Psoas muscle (tissue), 8 donors: Measurements from ENCODE around the gene NTRK1. TPM values are rescaled to one million over a fixed set of nuclear protein-coding genes. Genes with fewer than 3 reads are reported as not detected.

ENCODE experiments used
- ATAC-seq, 4 donors: fragments of 200-7000 bp; cut with Tn5 transposase; one replicate each; pipeline ENCODE4 v1.9.1; 2020; ENCODE audit warnings: moderate library complexity in 3 of 4, mild to moderate bottlenecking in 2 of 4
- DNase-seq, 2 donors: peaks; one replicate each; pipeline ENCODE4 v3.0.0-alpha.2; 2020
- H3K27ac ChIP-seq: fragments of 200-600 bp; one replicate; pipeline ENCODE4 v1.8.0; 2022
- H3K27me3 ChIP-seq, 3 donors: fragments of 200-600 bp in 1 of 3; one replicate each; pipeline versions ENCODE4 v1.6.1 to v1.8.0; 2013 to 2022; ENCODE audit warnings: low read length in 2 of 3, mild to moderate bottlenecking in 2 of 3, moderate library complexity in 1 of 3; ENCODE audit not compliant: insufficient read depth in 3 of 3
- H3K36me3 ChIP-seq, 2 donors: fragments of 200-600 bp in 1 of 2; one replicate each; pipeline versions ENCODE4 v1.6.1 to v1.8.0; 2013 to 2022; ENCODE audit warnings: low read depth in 1 of 2, mild to moderate bottlenecking in 1 of 2, moderate library complexity in 1 of 2; ENCODE audit not compliant: insufficient read depth in 1 of 2
- H3K4me1 ChIP-seq: fragments of 200-600 bp; one replicate; pipeline ENCODE4 v1.8.0; 2022
- H3K4me3 ChIP-seq: fragments of 200-600 bp; one replicate; pipeline ENCODE4 v1.8.0; 2022; ENCODE audit warnings: mild to moderate bottlenecking
- H3K9me3 ChIP-seq: fragments of 200-600 bp; one replicate; pipeline ENCODE4 v1.8.0; 2022
- WGBS, 3 donors: extraction: QIAGEN DNeasy Blood & Tissue Kit; methylation state at CpG; one replicate each; pipeline versions ENCODE4 v1.1.6 to v1.1.7; 2013; 5-methylcytosine and 5-hydroxymethylcytosine counted together
- intact Hi-C, 2 donors: fragments of 100-400 bp; cut with DNase I; formaldehyde crosslinking; loops; one replicate each; pipeline versions ENCODE4 v1.11.0 to v1.14.2; 2022
- polyA plus RNA-seq, 3 donors: library from polyadenylated mRNA; stranded (reverse); fragments of 200-250 nt; gene quantifications; one replicate each; pipeline ENCODE4 v1.2.3, GENCODE V29; 2013
- total RNA-seq, 4 donors: library from RNA; stranded (reverse); fragmentation: NEBNext Ultra II Directional in 2 of 4; extraction: Animal tissue kit (Norgen Biotek cat#: 25700) in 2 of 4; gene quantifications; one replicate each; pipeline versions ENCODE4 v1.2.1 to v1.2.4, GENCODE V29; 2021 to 2023
- TF ChIP-seq, protein P1 (sequence below): fragments of 200-600 bp; IDR thresholded peaks from one replicate; pipeline ENCODE4 v1.8.0; 2022; ENCODE audit warnings: antibody characterized with exemption
- donor health status: healthy with polysubstance abuse.
- donor health status: DM: no; HTN: no; CAD: no; lungs with moderate emphysema.
- donor health status: Bipolar disorder and iron deficiency.
- donor health status: healthy.
- donor health status: DM: yes; HTN: yes; CAD: no.
- donor health status: DM: no; HTN: no; CAD: no.
- donor health status: DM: no; HTN: no; CAD: no.
- donor health status: DM: yes; HTN: yes; CAD: no.

Gene NTRK1
- total and polyA plus RNA-seq, 7 donors: 0.07 to 0.92 (median 0.44) TPM

DNA sequence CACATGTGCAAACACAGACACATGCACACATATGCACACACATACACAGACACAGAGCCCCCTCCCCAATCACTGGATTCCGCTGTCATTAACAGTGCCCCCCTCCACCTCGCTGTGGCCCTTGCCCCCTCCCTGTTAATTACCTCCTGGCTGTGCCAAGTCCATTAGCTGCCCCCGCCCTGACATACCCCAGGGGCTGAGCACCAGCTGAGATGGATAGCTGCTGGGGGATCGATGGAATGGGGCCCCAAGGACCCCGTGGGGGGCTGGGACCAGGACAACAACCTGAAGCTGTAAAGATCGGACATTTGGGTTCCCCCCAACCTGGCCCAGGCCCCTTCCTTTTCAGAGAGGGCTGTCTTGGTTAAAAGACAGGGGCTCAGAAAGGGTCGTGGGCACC lies 23.3 kb downstream of the NTRK1 start:
- TF ChIP-seq, protein P1, sequence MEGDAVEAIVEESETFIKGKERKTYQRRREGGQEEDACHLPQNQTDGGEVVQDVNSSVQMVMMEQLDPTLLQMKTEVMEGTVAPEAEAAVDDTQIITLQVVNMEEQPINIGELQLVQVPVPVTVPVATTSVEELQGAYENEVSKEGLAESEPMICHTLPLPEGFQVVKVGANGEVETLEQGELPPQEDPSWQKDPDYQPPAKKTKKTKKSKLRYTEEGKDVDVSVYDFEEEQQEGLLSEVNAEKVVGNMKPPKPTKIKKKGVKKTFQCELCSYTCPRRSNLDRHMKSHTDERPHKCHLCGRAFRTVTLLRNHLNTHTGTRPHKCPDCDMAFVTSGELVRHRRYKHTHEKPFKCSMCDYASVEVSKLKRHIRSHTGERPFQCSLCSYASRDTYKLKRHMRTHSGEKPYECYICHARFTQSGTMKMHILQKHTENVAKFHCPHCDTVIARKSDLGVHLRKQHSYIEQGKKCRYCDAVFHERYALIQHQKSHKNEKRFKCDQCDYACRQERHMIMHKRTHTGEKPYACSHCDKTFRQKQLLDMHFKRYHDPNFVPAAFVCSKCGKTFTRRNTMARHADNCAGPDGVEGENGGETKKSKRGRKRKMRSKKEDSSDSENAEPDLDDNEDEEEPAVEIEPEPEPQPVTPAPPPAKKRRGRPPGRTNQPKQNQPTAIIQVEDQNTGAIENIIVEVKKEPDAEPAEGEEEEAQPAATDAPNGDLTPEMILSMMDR: no peak
- no peak overlapping the region for H3K4me3 ChIP-seq
- intact Hi-C loops: loop anchor here (2.0 to 10.0 kb wide), 3 partner anchors 43 to 189 kb away; no protein-coding TSS in a partner anchor
- no peak for DNase-seq
- no peak overlapping the region for H3K27ac ChIP-seq
- H3K27me3 ChIP-seq: peaks cover 0 to 7% (median 3%) of the 10 kb centered on the region in 3 donors
- H3K9me3 ChIP-seq: no peaks in the 10 kb centered on the region
- WGBS, 3 donors: 59 to 70% (median 65%) methylated on average over 7 of the region's 7 CpGs
- no peaks in the 10 kb centered on the region for H3K36me3 ChIP-seq
- H3K4me1 ChIP-seq: no peaks in the 10 kb centered on the region
- no peak for ATAC-seq

GRCh38 chr1:156884560-156885184 lies 24.0 kb downstream of the NTRK1 start:
- Histone ChIP-seq H3K36me3 (no peaks in the 10 kb centered on the region), H3K27me3 (peaks cover 0 to 7% (median 4%) of the 10 kb centered on the region in 3 donors), H3K4me3 (no peak overlapping the region), H3K4me1 (no peaks in the 10 kb centered on the region), H3K9me3 (no peaks in the 10 kb centered on the region), H3K27ac (no peak overlapping the region)
- TF ChIP-seq, protein P1: no peak
- 57 to 60% (median 60%) methylated on average over 10 of the region's 10 CpGs for WGBS, 3 donors
- ATAC-seq: no peak
- DNase-seq: no peak
- intact Hi-C loops: loop anchor here (2.0 to 10.0 kb wide), 3 partner anchors 44 to 190 kb away; no protein-coding TSS in a partner anchor

DNA sequence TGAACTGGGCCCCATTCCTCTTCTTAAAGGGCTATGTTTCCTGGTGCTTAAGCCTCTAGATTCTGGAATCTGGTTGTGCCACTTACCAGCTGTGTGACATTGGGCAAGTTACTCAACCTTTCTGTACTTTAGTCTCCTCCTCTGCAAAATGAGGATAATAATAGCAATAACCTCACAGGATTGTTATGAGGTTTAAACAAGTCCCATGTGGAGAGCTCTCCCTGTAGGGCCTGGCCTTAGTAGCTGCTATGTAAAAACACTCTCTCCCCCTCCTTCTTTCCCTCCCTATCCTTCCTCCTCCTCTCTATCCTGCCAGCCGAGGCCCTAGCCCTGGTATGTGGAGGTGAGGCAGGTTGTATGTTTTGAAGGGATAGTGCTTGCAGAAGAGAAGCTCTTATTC lies 24.6 kb downstream of the NTRK1 start:
- 46 to 60% (median 54%) methylated on average over 1 of the region's 1 CpG for WGBS, 3 donors
- H3K27me3 ChIP-seq: peaks cover 0 to 6% (median 4%) of the 10 kb centered on the region in 3 donors
- intact Hi-C loops: loop anchor here (2.0 to 10.0 kb wide), 3 partner anchors 45 to 191 kb away; no protein-coding TSS in a partner anchor
- TF ChIP-seq, protein P1: no peak
- no peak overlapping the region for H3K27ac ChIP-seq
- H3K36me3 ChIP-seq: no peaks in the 10 kb centered on the region
- no peaks in the 10 kb centered on the region for H3K9me3 ChIP-seq
- ATAC-seq (no peak), DNase-seq (no peak)
- H3K4me1 ChIP-seq: no peaks in the 10 kb centered on the region
- H3K4me3 ChIP-seq: no peak overlapping the region

DNA sequence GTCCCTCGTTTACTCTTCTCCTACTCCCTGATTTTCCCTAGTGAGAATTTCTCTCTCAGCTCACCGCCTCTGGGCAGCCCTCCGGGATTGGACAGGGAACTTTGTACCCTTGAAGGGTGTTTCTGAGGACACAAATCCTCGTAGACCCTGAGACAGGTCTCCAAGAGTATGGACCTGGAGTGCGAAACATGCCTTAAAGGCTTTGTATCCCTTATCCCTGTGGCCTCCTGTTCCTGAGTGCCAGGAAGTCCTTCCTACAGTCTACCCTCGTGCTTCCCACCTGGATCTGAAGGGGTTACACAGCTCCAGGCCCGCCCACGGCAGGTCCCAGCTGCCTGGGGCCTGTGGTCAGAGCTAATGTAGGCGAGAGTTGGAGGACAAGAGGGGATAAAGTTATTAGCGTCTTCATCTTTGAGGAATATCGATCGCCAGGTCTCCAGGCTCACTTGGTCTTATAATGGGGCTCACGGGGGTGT lies 25.3 kb downstream of the NTRK1 start:
- Histone ChIP-seq H3K9me3 (no peaks in the 10 kb centered on the region), H3K27ac (no peak overlapping the region), H3K4me1 (no peaks in the 10 kb centered on the region), H3K36me3 (no peaks in the 10 kb centered on the region), H3K4me3 (no peak overlapping the region), H3K27me3 (peaks cover 0 to 4% (median 3%) of the 10 kb centered on the region in 3 donors)
- DNase-seq: no peak
- WGBS, 3 donors: 61 to 67% (median 63%) methylated on average over 13 of the region's 13 CpGs
- no peak for ATAC-seq
- intact Hi-C loops: loop anchor here (2.0 to 10.0 kb wide), 3 partner anchors 45 to 191 kb away; no protein-coding TSS in a partner anchor
- TF ChIP-seq, protein P1: no peak
